ENCODE results near the gene TNFAIP1. TPM values are rescaled to one million over a fixed set of nuclear protein-coding genes. Genes with fewer than 3 reads are reported as not detected.

TNFAIP1 gene
- total RNA-seq, 1 donor from 2014 or later = 59.2 TPM

GRCh38 chr17:28315846-28316705 is 19.5 kb upstream of the TNFAIP1 start:
- Mint-ChIP-seq H3K4me3 (ENCODE audit: unreplicated experiment) (no peak overlapping the region), H3K4me1 (ENCODE audit: unreplicated experiment) (peaks cover 33% of the 10 kb centered on the region), H3K36me3 (ENCODE audit: unreplicated experiment) (no peaks in the 10 kb centered on the region), H3K27ac (ENCODE audit: unreplicated experiment) (no peak overlapping the region), H3K27me3 (ENCODE audit: unreplicated experiment) (no peaks in the 10 kb centered on the region), H3K9me3 (ENCODE audit: unreplicated experiment) (no peaks in the 10 kb centered on the region)
- DNase-seq (ENCODE audit: extremely low spot score, unreplicated experiment) = no peak
- no peak for TF ChIP-seq CTCF (IDR thresholded peaks at IDR 0.05)

- H3K9me3 Mint-ChIP-seq (ENCODE audit: unreplicated experiment) = no peaks in the 10 kb centered on the region
These were observed 18.2 kb upstream of the TNFAIP1 start for GRCh38 chr17:28317099-28317965.

GRCh38 chr17:28317966-28318758 is 17.4 kb upstream of the TNFAIP1 start:
- Mint-ChIP-seq H3K4me1 (ENCODE audit: unreplicated experiment) (peaks cover 45% of the 10 kb centered on the region), H3K4me3 (ENCODE audit: unreplicated experiment) (peak overlapping the region; percentile 90), H3K27me3 (ENCODE audit: unreplicated experiment) (no peaks in the 10 kb centered on the region), H3K9me3 (ENCODE audit: unreplicated experiment) (no peaks in the 10 kb centered on the region), H3K36me3 (ENCODE audit: unreplicated experiment) (no peaks in the 10 kb centered on the region), H3K27ac (ENCODE audit: unreplicated experiment) (peak overlapping the region; percentile 81)
- no peak for TF ChIP-seq CTCF (IDR thresholded peaks at IDR 0.05)
- DNase-seq (ENCODE audit: extremely low spot score, unreplicated experiment) = no peak

More at GRCh38 chr17:28317099-28317965, 18.2 kb upstream of the TNFAIP1 start:
- Mint-ChIP-seq H3K36me3 (ENCODE audit: unreplicated experiment) (no peaks in the 10 kb centered on the region), H3K4me3 (ENCODE audit: unreplicated experiment) (peak overlapping the region; percentile 90), H3K27me3 (ENCODE audit: unreplicated experiment) (no peaks in the 10 kb centered on the region), H3K4me1 (ENCODE audit: unreplicated experiment) (peaks cover 41% of the 10 kb centered on the region), H3K27ac (ENCODE audit: unreplicated experiment) (no peak overlapping the region)
- DNase-seq (ENCODE audit: extremely low spot score, unreplicated experiment) = no peak
- TF ChIP-seq CTCF (IDR thresholded peaks at IDR 0.05) = no peak

GRCh38 chr17:28318759-28319597 is 16.6 kb upstream of the TNFAIP1 start, which contains the start of gene TMEM97:
TMEM97 (plus strand) TSS chr17:28319200; CDS start chr17:28319240, 40 bp downstream.
- H3K4me3 Mint-ChIP-seq (ENCODE audit: unreplicated experiment) = peak within 1 kb of the TSS; percentile 90
- H3K36me3 Mint-ChIP-seq (ENCODE audit: unreplicated experiment) = no peaks in the 10 kb centered on the region
- no peaks in the 10 kb centered on the region for H3K27me3 Mint-ChIP-seq (ENCODE audit: unreplicated experiment)
- peaks cover 45% of the 10 kb centered on the region for H3K4me1 Mint-ChIP-seq (ENCODE audit: unreplicated experiment)
- H3K27ac Mint-ChIP-seq (ENCODE audit: unreplicated experiment) = peak within 1 kb of the TSS; percentile 81
- H3K9me3 Mint-ChIP-seq (ENCODE audit: unreplicated experiment) = no peaks in the 10 kb centered on the region
- peak; percentile 28 for TF ChIP-seq CTCF (IDR thresholded peaks at IDR 0.05)
- DNase-seq (ENCODE audit: extremely low spot score, unreplicated experiment) = peak; percentile 98
